SK-N-SH (cell line): Measurements from ENCODE around the gene NCAM2. TPM values are rescaled to one million over a fixed set of nuclear protein-coding genes. Genes with fewer than 3 reads are reported as not detected.

Source experiments
- CTCF ChIA-PET: fragments of 300-600, 350-600 bp; formaldehyde crosslinking; extraction: SDS; loops from one replicate; lab custom pipeline; 2021; lab: Yijun Ruan, JAX
- POLR2A ChIA-PET: fragments of 350-600 bp; sonication (Branson Sonifier 250); formaldehyde crosslinking; extraction: SDS; loops from one replicate; lab custom pipeline; 2020; ENCODE audit warnings: antibody characterized with exemption, inconsistent platforms; lab: Yijun Ruan, JAX
- DNase-seq: peaks from one replicate; pipeline ENCODE4 v3.0.0; 2012
- H2AFZ ChIP-seq: fragments of 200-600 bp; sonication (generic); 2 replicates; pipeline ENCODE4 v1.8.1; 2016; ENCODE audit warnings: antibody characterized with exemption, mild to moderate bottlenecking, low read depth
- H3F3A ChIP-seq: fragments of 200-600 bp; sonication (generic); replicated peaks from 2 replicates; pipeline ENCODE3; 2016; ENCODE audit warnings: antibody characterized with exemption, mild to moderate bottlenecking; ENCODE audit not compliant: insufficient read depth
- H3K27ac ChIP-seq, 2 experiments: fragments of 200-500 bp in 1 of 2; fragments of 200-600 bp in 1 of 2; sonication (Bioruptor generic) in 1 of 2; sonication (generic), shearing (Covaris generic) in 1 of 2; 2 replicates each; pipeline versions ENCODE4 v1.5.1 to v1.6.1; 2014 to 2016; ENCODE audit warnings: low read depth in 2 of 2, inconsistent platforms in 1 of 2, low read length in 1 of 2, mild to moderate bottlenecking in 1 of 2, mixed read lengths in 1 of 2
- H3K27me3 ChIP-seq: fragments of 200-600 bp; sonication (generic), shearing (Covaris generic); 2 replicates; pipeline ENCODE4 v1.6.1; 2016; ENCODE audit warnings: mixed run types; ENCODE audit not compliant: insufficient read depth
- H3K36me3 ChIP-seq, 2 experiments: fragments of 200-500 bp in 1 of 2; fragments of 200-600 bp in 1 of 2; sonication (Bioruptor generic) in 1 of 2; sonication (generic) in 1 of 2; replicated peaks in 1 of 2; 2 replicates each; pipeline versions ENCODE3 to v1.5.1; 2014 to 2016; ENCODE audit warnings: low read length in 1 of 2, mild to moderate bottlenecking in 1 of 2; ENCODE audit not compliant: insufficient read depth in 2 of 2, control insufficient read depth in 1 of 2
- H3K4me1 ChIP-seq, 2 experiments: fragments of 200-500 bp in 1 of 2; fragments of 200-600 bp in 1 of 2; sonication (Bioruptor generic) in 1 of 2; sonication (generic), shearing (Covaris generic) in 1 of 2; 2 replicates each; pipeline versions ENCODE4 v1.5.1 to v1.6.1; 2014 to 2016; ENCODE audit warnings: low read depth in 1 of 2, low read length in 1 of 2, mixed run types in 1 of 2; ENCODE audit not compliant: insufficient read depth in 2 of 2, control insufficient read depth in 1 of 2
- H3K4me2 ChIP-seq: fragments of 200-600 bp; sonication (generic), shearing (Covaris generic); 2 replicates; pipeline ENCODE4 v1.6.1; 2017; ENCODE audit warnings: mixed run types
- H3K4me3 ChIP-seq, 2 experiments: fragments of 200-500 bp in 1 of 2; fragments of 200-600 bp in 1 of 2; sonication (Bioruptor generic) in 1 of 2; sonication (generic), shearing (Covaris generic) in 1 of 2; 2 replicates each; pipeline versions ENCODE4 v1.5.1 to v1.8.1; 2014 to 2016; ENCODE audit warnings: low read depth in 2 of 2, inconsistent platforms in 1 of 2, low read length in 1 of 2, mild to moderate bottlenecking in 1 of 2, mixed read lengths in 1 of 2, moderate library complexity in 1 of 2
- H3K79me2 ChIP-seq: fragments of 200-600 bp; sonication (generic); 2 replicates; pipeline ENCODE4 v1.8.1; 2017; ENCODE audit warnings: mild to moderate bottlenecking; ENCODE audit not compliant: insufficient read depth
- H3K9ac ChIP-seq: fragments of 200-600 bp; sonication (generic); 2 replicates; pipeline ENCODE4 v1.6.1; 2017; ENCODE audit warnings: mixed run types
- H3K9me2 ChIP-seq: fragments of 200-600 bp; sonication (generic); 2 replicates; pipeline ENCODE4 v1.6.1; 2017; ENCODE audit warnings: mixed run types
- H3K9me3 ChIP-seq: fragments of 200-600 bp; sonication (generic); 2 replicates; pipeline ENCODE4 v1.6.1; 2017; ENCODE audit warnings: mixed run types, mild to moderate bottlenecking, moderate library complexity
- H4K20me1 ChIP-seq: fragments of 200-600 bp; sonication (generic); 2 replicates; pipeline ENCODE4 v1.6.1; 2017; ENCODE audit warnings: mild to moderate bottlenecking, mixed run types; ENCODE audit not compliant: insufficient read depth
- CHD2 ChIP-seq: fragments of 150-350 bp; IDR thresholded peaks from 2 replicates; pipeline ENCODE4 v1.6.1; 2018; ENCODE audit warnings: low read length; ENCODE audit not compliant: partially characterized antibody
- ELF1 ChIP-seq: IDR thresholded peaks from 2 replicates; pipeline ENCODE4 v1.4.0; 2012
- EP300 ChIP-seq, 2 experiments: IDR thresholded peaks; 2 replicates each; pipeline versions ENCODE4 v1.4.0 to v1.6.1; 2012; ENCODE audit warnings: borderline replicate concordance in 1 of 2, low read depth in 1 of 2, low read length in 1 of 2
- FOXJ3 ChIP-seq: sonication (generic); formaldehyde crosslinking; IDR thresholded peaks from 2 replicates; pipeline ENCODE4 v1.5.1; 2020; ENCODE audit warnings: mild to moderate bottlenecking, missing genetic modification reagents
- FOXM1 ChIP-seq: IDR thresholded peaks from 2 replicates; pipeline ENCODE4 v1.4.0; 2012; ENCODE audit warnings: low read depth, mild to moderate bottlenecking
- GABPA ChIP-seq: IDR thresholded peaks from 2 replicates; pipeline ENCODE4 v1.4.0; 2012; ENCODE audit warnings: low read depth, mild to moderate bottlenecking
- JUND ChIP-seq: IDR thresholded peaks from 2 replicates; pipeline ENCODE4 v1.4.0; 2012
- MEF2A ChIP-seq: IDR thresholded peaks from 2 replicates; pipeline ENCODE4 v1.4.0; 2012; ENCODE audit warnings: low read depth, borderline replicate concordance
- NFIC ChIP-seq: IDR thresholded peaks from 2 replicates; pipeline ENCODE4 v1.4.0; 2012; ENCODE audit warnings: borderline replicate concordance
- POLR2AphosphoS5 ChIP-seq: IDR thresholded peaks from 2 replicates; pipeline ENCODE4 v1.6.1; 2012; ENCODE audit warnings: low read depth, low read length
- RCOR1 ChIP-seq: fragments of 150-350 bp; IDR thresholded peaks from 2 replicates; pipeline ENCODE4 v1.6.1; 2017; ENCODE audit warnings: antibody characterized with exemption, low read length
- SMC3 ChIP-seq: IDR thresholded peaks from 2 replicates; pipeline ENCODE4 v1.6.1; 2012; ENCODE audit warnings: low read depth, low read length, improper control_type of control experiment
- TAF1 ChIP-seq: IDR thresholded peaks from 2 replicates; pipeline ENCODE4 v1.6.1; 2012; ENCODE audit warnings: low read depth, mild to moderate bottlenecking, low read length, moderate library complexity, borderline replicate concordance
- WGBS: methylation state at CpG from one replicate; pipeline ENCODE4 v1.1.6; 2017; ENCODE audit warnings: low lambda C conversion rate; 5-methylcytosine and 5-hydroxymethylcytosine counted together
- polyA plus RNA-seq, 3 experiments: library from polyadenylated mRNA; depleted of rRNA; stranded (reverse); fragments of >200 nt; gene quantifications; 2 replicates each; pipeline ENCODE4 v1.2.3, GENCODE V29; 2012
- TF ChIP-seq, protein P1 (sequence below): IDR thresholded peaks from 2 replicates; pipeline ENCODE4 v1.4.0; 2012; ENCODE audit warnings: low read depth, borderline replicate concordance
- TF ChIP-seq, protein P2 (sequence below): fragments of 200-600 bp; sonication (generic); IDR thresholded peaks from 2 replicates; pipeline ENCODE4 v1.6.1; 2017; ENCODE audit warnings: antibody characterized with exemption, mild to moderate bottlenecking, moderate library complexity
- TF ChIP-seq, protein P3 (sequence below): fragments of 150-350 bp; IDR thresholded peaks from 2 replicates; pipeline ENCODE4 v1.6.1; 2016; ENCODE audit warnings: mild to moderate bottlenecking, low read depth, low read length
- TF ChIP-seq, protein P4 (sequence below): IDR thresholded peaks from 2 replicates; pipeline ENCODE4 v1.6.1; 2012; ENCODE audit warnings: mild to moderate bottlenecking, low read depth, low read length, moderate library complexity
- TF ChIP-seq, protein P5 (sequence below): IDR thresholded peaks from 2 replicates; pipeline ENCODE4 v1.4.0; 2012; ENCODE audit warnings: low read depth, borderline replicate concordance
- TF ChIP-seq, protein P6 (sequence below): IDR thresholded peaks from 2 replicates; pipeline ENCODE4; 2012

Gene NCAM2
- polyA plus RNA-seq, 1 of the 3 experiments (the other 2 are of a cell fraction) = 2.1 TPM

DNA sequence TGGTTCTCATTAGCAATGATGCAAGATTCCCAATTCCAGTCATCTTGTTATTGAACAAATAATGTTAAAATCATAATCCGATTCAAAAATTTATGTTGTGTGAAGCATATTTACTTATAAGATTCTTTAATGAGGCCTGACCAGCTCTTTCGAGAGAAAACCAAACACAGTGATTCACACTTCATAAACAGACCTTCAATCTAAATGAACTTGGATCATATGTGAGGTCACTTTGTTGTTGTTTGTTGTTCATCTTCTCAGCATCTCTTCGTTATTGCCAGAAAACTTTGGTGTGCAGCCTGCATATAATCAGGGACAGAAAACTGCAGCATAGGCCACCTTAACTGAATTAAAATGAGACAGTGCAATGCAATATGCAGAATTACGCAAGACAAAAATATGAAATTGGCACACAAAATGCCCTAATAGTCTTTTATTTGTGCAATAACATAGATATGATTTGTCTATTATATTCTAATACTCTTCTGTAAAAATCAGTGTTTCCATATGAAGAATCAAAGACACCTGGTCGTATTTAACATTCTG lies 30.1 kb downstream of the NCAM2 start:
- H3K4me1 ChIP-seq = no peaks in the 10 kb centered on the region
- no peak overlapping the region for H3K9ac ChIP-seq
- H3K36me3 ChIP-seq = no peaks in the 10 kb centered on the region
- no peak overlapping the region for H3K27ac ChIP-seq
- H3K79me2 ChIP-seq = no peaks in the 10 kb centered on the region
- no peaks in the 10 kb centered on the region for H3K9me3 ChIP-seq
- DNase-seq = no peak
- 52% methylated on average over 5 of the region's 5 CpGs for WGBS
- no peaks in the 10 kb centered on the region for H3F3A ChIP-seq
- TF ChIP-seq FOXM1 (no peak), FOXJ3 (CRISPR knock-in tag) (no peak), CHD2 (no peak), POLR2AphosphoS5 (no peak), JUND (no peak), RCOR1 (no peak), TAF1 (no peak), NFIC (no peak), GABPA (no peak), SMC3 (no peak), ELF1 (no peak), MEF2A (no peak), EP300 (IDR thresholded peaks at IDR 0.05; ENCODE audit: borderline replicate concordance in 1 of 2, low read depth in 1 of 2, low read length in 1 of 2) (no peak)
- TF ChIP-seq, protein P1, sequence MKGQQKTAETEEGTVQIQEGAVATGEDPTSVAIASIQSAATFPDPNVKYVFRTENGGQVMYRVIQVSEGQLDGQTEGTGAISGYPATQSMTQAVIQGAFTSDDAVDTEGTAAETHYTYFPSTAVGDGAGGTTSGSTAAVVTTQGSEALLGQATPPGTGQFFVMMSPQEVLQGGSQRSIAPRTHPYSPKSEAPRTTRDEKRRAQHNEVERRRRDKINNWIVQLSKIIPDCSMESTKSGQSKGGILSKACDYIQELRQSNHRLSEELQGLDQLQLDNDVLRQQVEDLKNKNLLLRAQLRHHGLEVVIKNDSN = no peak
- TF ChIP-seq, protein P2, sequence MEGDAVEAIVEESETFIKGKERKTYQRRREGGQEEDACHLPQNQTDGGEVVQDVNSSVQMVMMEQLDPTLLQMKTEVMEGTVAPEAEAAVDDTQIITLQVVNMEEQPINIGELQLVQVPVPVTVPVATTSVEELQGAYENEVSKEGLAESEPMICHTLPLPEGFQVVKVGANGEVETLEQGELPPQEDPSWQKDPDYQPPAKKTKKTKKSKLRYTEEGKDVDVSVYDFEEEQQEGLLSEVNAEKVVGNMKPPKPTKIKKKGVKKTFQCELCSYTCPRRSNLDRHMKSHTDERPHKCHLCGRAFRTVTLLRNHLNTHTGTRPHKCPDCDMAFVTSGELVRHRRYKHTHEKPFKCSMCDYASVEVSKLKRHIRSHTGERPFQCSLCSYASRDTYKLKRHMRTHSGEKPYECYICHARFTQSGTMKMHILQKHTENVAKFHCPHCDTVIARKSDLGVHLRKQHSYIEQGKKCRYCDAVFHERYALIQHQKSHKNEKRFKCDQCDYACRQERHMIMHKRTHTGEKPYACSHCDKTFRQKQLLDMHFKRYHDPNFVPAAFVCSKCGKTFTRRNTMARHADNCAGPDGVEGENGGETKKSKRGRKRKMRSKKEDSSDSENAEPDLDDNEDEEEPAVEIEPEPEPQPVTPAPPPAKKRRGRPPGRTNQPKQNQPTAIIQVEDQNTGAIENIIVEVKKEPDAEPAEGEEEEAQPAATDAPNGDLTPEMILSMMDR = no peak
- TF ChIP-seq, protein P3, sequence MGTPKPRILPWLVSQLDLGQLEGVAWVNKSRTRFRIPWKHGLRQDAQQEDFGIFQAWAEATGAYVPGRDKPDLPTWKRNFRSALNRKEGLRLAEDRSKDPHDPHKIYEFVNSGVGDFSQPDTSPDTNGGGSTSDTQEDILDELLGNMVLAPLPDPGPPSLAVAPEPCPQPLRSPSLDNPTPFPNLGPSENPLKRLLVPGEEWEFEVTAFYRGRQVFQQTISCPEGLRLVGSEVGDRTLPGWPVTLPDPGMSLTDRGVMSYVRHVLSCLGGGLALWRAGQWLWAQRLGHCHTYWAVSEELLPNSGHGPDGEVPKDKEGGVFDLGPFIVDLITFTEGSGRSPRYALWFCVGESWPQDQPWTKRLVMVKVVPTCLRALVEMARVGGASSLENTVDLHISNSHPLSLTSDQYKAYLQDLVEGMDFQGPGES = no peak
- TF ChIP-seq, protein P4, sequence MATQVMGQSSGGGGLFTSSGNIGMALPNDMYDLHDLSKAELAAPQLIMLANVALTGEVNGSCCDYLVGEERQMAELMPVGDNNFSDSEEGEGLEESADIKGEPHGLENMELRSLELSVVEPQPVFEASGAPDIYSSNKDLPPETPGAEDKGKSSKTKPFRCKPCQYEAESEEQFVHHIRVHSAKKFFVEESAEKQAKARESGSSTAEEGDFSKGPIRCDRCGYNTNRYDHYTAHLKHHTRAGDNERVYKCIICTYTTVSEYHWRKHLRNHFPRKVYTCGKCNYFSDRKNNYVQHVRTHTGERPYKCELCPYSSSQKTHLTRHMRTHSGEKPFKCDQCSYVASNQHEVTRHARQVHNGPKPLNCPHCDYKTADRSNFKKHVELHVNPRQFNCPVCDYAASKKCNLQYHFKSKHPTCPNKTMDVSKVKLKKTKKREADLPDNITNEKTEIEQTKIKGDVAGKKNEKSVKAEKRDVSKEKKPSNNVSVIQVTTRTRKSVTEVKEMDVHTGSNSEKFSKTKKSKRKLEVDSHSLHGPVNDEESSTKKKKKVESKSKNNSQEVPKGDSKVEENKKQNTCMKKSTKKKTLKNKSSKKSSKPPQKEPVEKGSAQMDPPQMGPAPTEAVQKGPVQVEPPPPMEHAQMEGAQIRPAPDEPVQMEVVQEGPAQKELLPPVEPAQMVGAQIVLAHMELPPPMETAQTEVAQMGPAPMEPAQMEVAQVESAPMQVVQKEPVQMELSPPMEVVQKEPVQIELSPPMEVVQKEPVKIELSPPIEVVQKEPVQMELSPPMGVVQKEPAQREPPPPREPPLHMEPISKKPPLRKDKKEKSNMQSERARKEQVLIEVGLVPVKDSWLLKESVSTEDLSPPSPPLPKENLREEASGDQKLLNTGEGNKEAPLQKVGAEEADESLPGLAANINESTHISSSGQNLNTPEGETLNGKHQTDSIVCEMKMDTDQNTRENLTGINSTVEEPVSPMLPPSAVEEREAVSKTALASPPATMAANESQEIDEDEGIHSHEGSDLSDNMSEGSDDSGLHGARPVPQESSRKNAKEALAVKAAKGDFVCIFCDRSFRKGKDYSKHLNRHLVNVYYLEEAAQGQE = no peak
- TF ChIP-seq, protein P5, sequence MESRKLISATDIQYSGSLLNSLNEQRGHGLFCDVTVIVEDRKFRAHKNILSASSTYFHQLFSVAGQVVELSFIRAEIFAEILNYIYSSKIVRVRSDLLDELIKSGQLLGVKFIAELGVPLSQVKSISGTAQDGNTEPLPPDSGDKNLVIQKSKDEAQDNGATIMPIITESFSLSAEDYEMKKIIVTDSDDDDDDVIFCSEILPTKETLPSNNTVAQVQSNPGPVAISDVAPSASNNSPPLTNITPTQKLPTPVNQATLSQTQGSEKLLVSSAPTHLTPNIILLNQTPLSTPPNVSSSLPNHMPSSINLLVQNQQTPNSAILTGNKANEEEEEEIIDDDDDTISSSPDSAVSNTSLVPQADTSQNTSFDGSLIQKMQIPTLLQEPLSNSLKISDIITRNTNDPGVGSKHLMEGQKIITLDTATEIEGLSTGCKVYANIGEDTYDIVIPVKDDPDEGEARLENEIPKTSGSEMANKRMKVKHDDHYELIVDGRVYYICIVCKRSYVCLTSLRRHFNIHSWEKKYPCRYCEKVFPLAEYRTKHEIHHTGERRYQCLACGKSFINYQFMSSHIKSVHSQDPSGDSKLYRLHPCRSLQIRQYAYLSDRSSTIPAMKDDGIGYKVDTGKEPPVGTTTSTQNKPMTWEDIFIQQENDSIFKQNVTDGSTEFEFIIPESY = no peak
- TF ChIP-seq, protein P6, sequence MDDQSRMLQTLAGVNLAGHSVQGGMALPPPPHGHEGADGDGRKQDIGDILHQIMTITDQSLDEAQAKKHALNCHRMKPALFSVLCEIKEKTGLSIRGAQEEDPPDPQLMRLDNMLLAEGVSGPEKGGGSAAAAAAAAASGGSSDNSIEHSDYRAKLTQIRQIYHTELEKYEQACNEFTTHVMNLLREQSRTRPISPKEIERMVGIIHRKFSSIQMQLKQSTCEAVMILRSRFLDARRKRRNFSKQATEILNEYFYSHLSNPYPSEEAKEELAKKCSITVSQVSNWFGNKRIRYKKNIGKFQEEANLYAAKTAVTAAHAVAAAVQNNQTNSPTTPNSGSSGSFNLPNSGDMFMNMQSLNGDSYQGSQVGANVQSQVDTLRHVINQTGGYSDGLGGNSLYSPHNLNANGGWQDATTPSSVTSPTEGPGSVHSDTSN = no peak
- TF ChIP-seq, all 33 proteins: peak for 0
- H3K27me3 ChIP-seq = no peaks in the 10 kb centered on the region
- ChIA-PET POLR2A (no interaction called here), CTCF (interaction anchor here (0.6 kb wide), 1 partner anchor 118 kb away, joined by 3 read pairs; no protein-coding TSS in a partner anchor)
- H4K20me1 ChIP-seq = no peaks in the 10 kb centered on the region
- no peak overlapping the region for H3K4me3 ChIP-seq
- H2AFZ ChIP-seq = no peak overlapping the region
- no peaks in the 10 kb centered on the region for H3K9me2 ChIP-seq
- H3K4me2 ChIP-seq = no peak overlapping the region
